Fibroblast of skin of left quadriceps (primary cell): Measurements from ENCODE around the gene ZNF430.
"Not testable (repeated sequence)": the region's sequence is repeated elsewhere in the genome, so short reads cannot be mapped to it uniquely, and the experiment has no call there.

Experiments used
- DNase-seq, 2 experiments: peaks; one replicate each; pipeline ENCODE4 v3.0.0-alpha.2; 2013; ENCODE audit warnings: low read depth in 2 of 2

ZNF430 gene

GRCh38 chr19:21020298-21021227 is at the start of gene ZNF430:
Gene ZNF430 (plus strand): TSS chr19:21020657. CDS start chr19:21020801, 144 bp downstream.
- DNase-seq = peak; percentile 84 to 88

GRCh38 chr19:20992788-20993187 is 27.7 kb upstream of the ZNF430 start:
- not testable (repeated sequence) for DNase-seq

- peak; percentile 62 to 65 for DNase-seq
Observed at GRCh38 chr19:20999731-21000352, 20.6 kb upstream of the ZNF430 start.

GRCh38 chr19:21021238-21021637 is 781 bp downstream of the ZNF430 start:
- not testable (repeated sequence) for DNase-seq

GRCh38 chr19:21022996-21023395 is 2.5 kb downstream of the ZNF430 start:
- DNase-seq = no peak

GRCh38 chr19:21023901-21024300 is 3.4 kb downstream of the ZNF430 start:
- DNase-seq = no peak

GRCh38 chr19:21028969-21029268 is 8.5 kb downstream of the ZNF430 start:
- no peak for DNase-seq

GRCh38 chr19:21045028-21045427 is 24.6 kb downstream of the ZNF430 start:
- no peak for DNase-seq

GRCh38 chr19:21046489-21046888 is 26.0 kb downstream of the ZNF430 start:
- no peak for DNase-seq

- DNase-seq = no peak
Observed at GRCh38 chr19:21047716-21048115, 27.3 kb downstream of the ZNF430 start.

GRCh38 chr19:21052902-21053301 is 32.4 kb downstream of the ZNF430 start:
- no peak for DNase-seq

GRCh38 chr19:21065336-21065735 is 44.9 kb downstream of the ZNF430 start:
- DNase-seq = no peak

- peak; percentile 83 to 85 for DNase-seq
Observed at GRCh38 chr19:21082011-21082975, 61.8 kb downstream of the ZNF430 start, which contains the start of gene ZNF714. Gene ZNF714 (plus strand): TSS chr19:21082203. CDS start chr19:21098269, 16,066 bp downstream.

- no peak for DNase-seq
Observed at GRCh38 chr19:21084343-21084742, 63.9 kb downstream of the ZNF430 start.

GRCh38 chr19:21087871-21088270 is 67.4 kb downstream of the ZNF430 start:
- DNase-seq = no peak

GRCh38 chr19:21092109-21092508 is 71.7 kb downstream of the ZNF430 start:
- peak in 1 of 2 experiments; percentile 5 for DNase-seq

GRCh38 chr19:21094347-21095025 is 74.0 kb downstream of the ZNF430 start:
- DNase-seq = no peak

GRCh38 chr19:21098291-21098690 is 77.8 kb downstream of the ZNF430 start:
- no peak for DNase-seq

- DNase-seq = no peak
Observed at GRCh38 chr19:21101521-21102242, 81.2 kb downstream of the ZNF430 start.

GRCh38 chr19:21109116-21109515 is 88.7 kb downstream of the ZNF430 start:
- DNase-seq = no peak
